HG03575 (cell line): Measurements from ENCODE around the gene KCNQ1.

Experiments used
- ATAC-seq: cut with Tn5 transposase; IDR thresholded peaks from one replicate; pipeline ENCODE4 v1.9.1; 2021; ENCODE audit not compliant: unreplicated experiment, insufficient number of reproducible peaks, low FRiP score; ENCODE audit errors: extremely low read depth

KCNQ1 gene

GRCh38 chr11:2690596-2691354 lies 246.0 kb downstream of the KCNQ1 start:
- no peak for ATAC-seq

GRCh38 chr11:2691355-2691761 lies 246.6 kb downstream of the KCNQ1 start:
- ATAC-seq = no peak

GRCh38 chr11:2691991-2692875 lies 247.4 kb downstream of the KCNQ1 start:
- ATAC-seq = no peak

GRCh38 chr11:2693271-2694261 lies 248.8 kb downstream of the KCNQ1 start:
- no peak for ATAC-seq

DNA sequence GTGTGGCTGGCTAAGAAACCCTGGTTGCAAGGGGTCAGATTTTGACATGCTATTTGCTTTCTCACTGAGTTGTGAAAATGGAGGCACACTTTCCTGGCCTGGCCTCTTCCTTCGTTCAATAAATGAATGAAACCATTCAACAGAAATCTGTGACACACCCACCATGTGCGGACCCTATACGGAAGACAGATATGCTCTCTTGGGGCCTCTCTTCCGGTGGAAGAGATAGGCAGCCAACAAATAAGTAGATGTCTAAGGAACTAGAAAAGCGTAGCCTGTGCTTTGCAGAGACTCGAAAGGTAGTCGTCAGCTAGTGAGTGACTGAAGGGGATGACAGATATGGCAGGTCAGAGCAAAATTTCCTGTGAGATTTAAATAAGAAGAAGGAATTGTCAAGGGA lies 249.7 kb downstream of the KCNQ1 start:
- ATAC-seq = no peak

DNA sequence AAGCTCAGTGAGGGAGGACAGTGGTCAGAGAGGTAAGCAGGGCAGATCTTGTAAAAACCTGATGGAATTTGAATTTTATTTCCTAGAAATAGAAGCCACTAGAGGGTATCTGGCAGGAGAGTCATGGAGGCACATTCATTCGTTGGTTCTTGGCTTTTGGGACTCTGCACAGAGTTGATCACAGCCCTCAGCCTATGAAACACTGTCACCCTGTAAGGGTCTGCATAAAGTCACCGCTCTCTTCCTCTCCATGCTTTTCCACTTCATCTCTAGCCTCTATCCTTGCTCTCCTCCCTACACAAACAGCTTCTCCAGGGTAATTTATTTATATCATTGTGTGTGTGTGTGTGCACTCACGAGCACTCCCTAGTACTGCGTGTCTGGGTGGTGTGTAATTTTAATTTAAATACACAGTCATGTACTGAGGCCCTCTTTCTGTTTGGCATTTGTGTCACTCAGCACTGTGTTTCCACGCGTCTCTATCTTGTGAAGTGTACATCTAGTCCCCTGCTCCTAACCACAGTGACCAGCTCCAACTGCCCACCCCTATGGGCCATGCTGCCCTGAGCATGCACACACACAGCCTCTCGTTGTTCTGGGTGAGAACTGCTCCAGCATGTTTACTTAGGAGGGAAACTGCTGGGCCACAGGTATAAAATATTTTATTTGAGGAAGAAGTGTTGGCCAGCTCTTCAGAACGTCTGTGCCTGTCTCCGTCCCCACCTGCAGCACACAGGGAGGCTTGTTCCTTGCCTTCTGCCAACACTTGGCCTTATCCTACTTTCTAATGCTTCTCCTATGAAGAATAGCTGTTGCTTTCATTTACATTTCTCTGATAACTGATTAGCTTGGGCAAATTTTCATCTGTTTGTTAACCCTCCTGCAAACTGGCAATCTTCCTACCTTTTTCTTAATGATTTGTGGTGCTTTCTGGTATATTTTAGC lies 250.5 kb downstream of the KCNQ1 start:
- ATAC-seq = no peak

DNA sequence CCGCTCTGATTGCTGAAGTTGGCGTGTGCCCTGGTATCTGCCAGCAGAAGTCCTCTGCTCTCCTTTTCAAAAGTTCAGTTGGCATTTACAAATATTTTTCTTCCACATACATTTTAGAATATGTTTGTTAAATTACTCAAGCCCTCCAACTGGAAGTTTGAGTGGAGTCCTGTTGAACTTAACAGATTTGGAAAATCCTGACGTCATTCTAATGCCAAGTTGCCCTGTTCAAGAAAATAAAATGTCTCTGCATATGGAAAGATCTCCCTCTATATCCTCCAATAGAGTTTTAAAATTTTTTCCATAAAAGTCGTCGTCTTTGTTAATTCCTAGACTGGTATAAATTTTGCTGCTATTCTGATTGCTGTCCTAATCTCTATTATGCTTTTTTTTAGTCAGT lies 251.6 kb downstream of the KCNQ1 start:
- ATAC-seq = no peak

GRCh38 chr11:2697866-2698265 lies 253.1 kb downstream of the KCNQ1 start:
- no peak for ATAC-seq

DNA sequence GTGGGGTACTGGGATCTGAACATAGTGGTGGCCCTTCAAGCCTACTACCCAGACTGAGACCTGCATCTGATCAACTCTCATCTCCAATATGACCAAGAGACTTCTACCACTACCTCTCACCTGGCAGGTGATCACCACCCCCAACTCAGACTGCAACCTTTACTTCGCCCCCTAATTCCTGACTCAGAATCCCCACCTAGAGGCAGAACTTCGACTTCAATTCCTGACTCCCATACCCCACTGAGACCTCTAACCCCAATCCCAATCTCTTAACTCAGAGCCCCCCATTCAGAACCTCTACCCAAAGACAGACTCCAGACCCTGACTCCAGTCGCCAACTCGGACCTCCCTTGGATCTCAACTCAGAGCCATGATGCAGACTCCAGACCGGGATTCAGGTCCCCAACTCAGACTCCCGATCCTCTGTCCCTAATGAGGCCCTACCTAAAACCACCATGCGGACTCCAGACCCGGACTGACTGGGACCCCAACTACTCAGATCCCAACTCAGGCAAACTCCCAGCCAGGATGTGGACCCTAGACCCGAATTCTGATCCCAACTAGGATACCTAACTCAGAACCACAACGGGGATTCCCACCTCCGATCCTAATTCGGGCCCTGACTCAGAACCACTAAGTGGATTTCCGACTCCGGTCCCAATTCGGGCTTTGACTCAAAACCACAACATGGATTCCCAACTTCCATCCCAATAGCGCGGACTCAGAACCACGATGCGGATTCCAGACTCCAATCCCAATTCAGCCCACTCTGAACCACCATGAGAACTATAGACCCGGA lies 253.8 kb downstream of the KCNQ1 start:
- no peak for ATAC-seq

- ATAC-seq = no peak
Observed at GRCh38 chr11:2699185-2699530, 254.3 kb downstream of the KCNQ1 start.

GRCh38 chr11:2699531-2700414 lies 255.0 kb downstream of the KCNQ1 start, which contains the start of gene KCNQ1OT1:
Gene KCNQ1OT1 (minus strand): TSS chr11:2699994.
- ATAC-seq = peak; percentile 65

DNA sequence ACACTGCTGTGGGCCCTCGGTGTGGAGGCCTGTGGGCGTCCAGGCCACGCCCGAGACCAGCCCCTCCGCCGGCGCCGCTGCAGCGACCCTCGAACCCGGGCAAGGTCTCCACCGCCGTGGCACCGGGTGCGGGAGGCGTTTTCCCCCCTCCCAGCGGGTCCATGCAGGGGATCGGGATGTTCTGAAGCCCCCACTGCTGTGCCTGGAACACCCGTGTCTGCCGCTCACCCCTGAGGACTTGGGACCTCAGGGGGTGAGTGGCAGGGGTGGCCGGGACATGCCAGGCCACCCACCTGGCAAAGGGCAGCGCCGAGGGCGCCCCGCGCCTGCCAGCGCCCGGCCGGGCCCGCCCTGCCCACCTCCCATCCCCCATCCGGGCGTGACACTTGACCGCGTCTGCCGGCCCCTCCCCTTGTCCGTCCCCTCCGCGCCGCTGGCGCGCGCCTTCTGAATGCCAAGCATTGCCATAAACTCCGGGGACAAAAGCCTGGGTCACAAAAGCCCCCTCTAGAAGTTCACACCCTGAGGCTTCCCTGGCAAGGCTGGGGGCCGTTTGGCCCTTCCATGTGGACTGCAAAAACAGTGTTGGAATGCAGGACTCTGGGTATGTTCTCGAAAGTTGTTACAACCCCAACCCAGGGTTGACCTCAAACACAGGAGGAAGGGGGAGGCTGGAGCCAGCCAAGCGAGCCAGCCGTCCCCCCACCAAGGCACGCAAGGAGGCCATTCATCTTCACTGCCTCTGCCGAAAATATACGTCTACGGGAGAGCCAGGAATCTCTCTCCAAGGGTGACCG lies 255.8 kb downstream of the KCNQ1 start:
- no peak for ATAC-seq

- no peak for ATAC-seq
Observed at GRCh38 chr11:2701230-2701629, 256.4 kb downstream of the KCNQ1 start.

DNA sequence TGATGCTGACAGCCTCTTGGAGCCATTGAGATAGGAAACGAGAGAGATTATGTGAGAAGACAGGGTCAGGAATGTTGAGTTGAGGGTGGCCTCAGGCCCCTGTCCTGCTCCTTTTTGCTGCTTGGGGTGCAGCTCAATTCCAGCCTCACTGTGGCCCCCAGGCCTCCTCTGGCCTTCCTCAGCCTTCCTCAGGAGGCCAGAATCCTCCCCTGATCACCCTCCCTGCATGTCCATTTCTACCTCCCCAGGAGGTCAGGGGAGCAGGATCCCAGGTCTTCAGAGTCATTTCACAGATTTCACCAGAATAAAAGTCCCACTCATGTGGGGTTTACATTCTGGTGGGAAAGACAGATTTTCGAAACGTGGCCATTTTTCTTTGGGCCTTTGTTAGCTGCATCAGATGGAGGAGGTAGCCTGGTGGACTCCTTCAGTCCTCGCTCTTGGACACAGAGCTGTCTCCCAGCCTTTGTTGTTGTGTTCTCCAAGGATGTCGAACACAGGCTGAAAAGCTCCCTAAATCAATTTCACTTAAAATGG lies 257.2 kb downstream of the KCNQ1 start:
- ATAC-seq = no peak

- no peak for ATAC-seq
Observed at GRCh38 chr11:2702771-2703362, 258.1 kb downstream of the KCNQ1 start.
